Osteoblast (primary cell): ENCODE measurements around the gene LRP1. TPM values are rescaled to one million over a fixed set of nuclear protein-coding genes. Genes with fewer than 3 reads are reported as not detected.

Source experiments
- DNase-seq: peaks from one replicate; pipeline ENCODE4 v3.0.0; 2011; ENCODE audit warnings: low spot score, mixed read lengths; ENCODE audit not compliant: insufficient read length; ENCODE audit errors: missing footprints
- H2AFZ ChIP-seq: 2 replicates; pipeline ENCODE4 v1.6.0; 2011; ENCODE audit warnings: mild to moderate bottlenecking, low read length
- H3K27ac ChIP-seq: 2 replicates; pipeline ENCODE4 v1.5.1; 2011; ENCODE audit warnings: mild to moderate bottlenecking, low read depth, low read length, moderate library complexity
- H3K27me3 ChIP-seq: 2 replicates; pipeline ENCODE4 v1.6.0; 2012; ENCODE audit warnings: mild to moderate bottlenecking, control low read depth, inconsistent platforms, low read length, moderate library complexity; ENCODE audit not compliant: insufficient read depth
- H3K36me3 ChIP-seq: 2 replicates; pipeline ENCODE4 v1.5.1; 2011; ENCODE audit warnings: mild to moderate bottlenecking, low read length, control low read depth, moderate library complexity; ENCODE audit not compliant: insufficient read depth
- H3K4me1 ChIP-seq: 2 replicates; pipeline ENCODE4 v1.5.1; 2011; ENCODE audit warnings: mild to moderate bottlenecking, low read length, control low read depth, moderate library complexity; ENCODE audit not compliant: insufficient read depth
- H3K4me2 ChIP-seq: 2 replicates; pipeline ENCODE4 v1.6.0; 2011; ENCODE audit warnings: mild to moderate bottlenecking, low read length; ENCODE audit not compliant: insufficient read depth
- H3K4me3 ChIP-seq: fragments of 200-600 bp; sonication (generic); 3 replicates; pipeline ENCODE4 v1.5.1; 2012; ENCODE audit warnings: mild to moderate bottlenecking, low read length, inconsistent platforms; ENCODE audit not compliant: insufficient read depth
- H3K79me2 ChIP-seq: 2 replicates; pipeline ENCODE4 v1.6.0; 2012; ENCODE audit warnings: mild to moderate bottlenecking, low read length, control low read depth, inconsistent platforms; ENCODE audit not compliant: insufficient read depth
- H3K9me3 ChIP-seq: 2 replicates; pipeline ENCODE4 v1.5.1; 2011; ENCODE audit warnings: low read depth, low read length, control low read depth
- H4K20me1 ChIP-seq: 2 replicates; pipeline ENCODE4 v1.6.0; 2012; ENCODE audit warnings: mild to moderate bottlenecking, low read length, control low read depth; ENCODE audit not compliant: insufficient read depth
- CTCF ChIP-seq: IDR thresholded peaks from 2 replicates; pipeline ENCODE4 v1.5.1; 2011; ENCODE audit warnings: mild to moderate bottlenecking, low read depth, low read length, moderate library complexity; ENCODE audit errors: extremely low read depth
- total RNA-seq: library from RNA; depleted of rRNA; stranded (reverse); fragments of >200 nt; gene quantifications from 2 replicates; pipeline ENCODE4 v1.2.3, GENCODE V29; 2012

The LRP1 gene
- total RNA-seq, 1 donor: 744 TPM

DNA sequence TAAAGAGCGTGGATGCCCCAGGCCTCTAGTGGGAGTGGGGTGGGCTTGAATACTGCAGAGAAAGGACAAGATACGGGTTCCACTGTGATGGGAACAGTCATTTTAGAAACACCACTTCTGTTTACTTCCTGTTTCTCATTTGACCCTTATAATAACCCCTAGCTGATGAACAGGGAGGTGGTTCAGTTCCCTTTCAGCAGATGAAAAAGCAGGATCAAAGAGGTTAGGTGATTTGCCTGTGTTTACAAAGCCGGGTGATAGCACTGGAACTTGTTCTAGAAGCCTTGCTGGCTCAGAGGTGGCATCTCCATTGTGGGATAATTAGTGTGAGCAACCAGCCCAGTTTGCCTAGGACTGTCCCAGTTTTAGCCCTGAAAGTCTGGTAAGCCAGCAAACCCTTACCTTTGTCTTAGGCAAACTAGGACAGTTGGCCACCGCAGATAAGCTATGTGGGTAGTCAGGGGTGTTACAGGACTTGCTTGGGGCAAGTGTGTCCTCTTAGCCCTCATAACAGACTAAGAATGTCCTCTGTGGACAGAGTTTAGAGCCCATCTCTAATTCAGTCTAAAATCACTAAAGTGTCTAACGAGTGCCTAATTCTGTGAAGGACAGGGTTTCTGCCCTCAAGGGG is 26.6 kb downstream of the LRP1 start:
- Histone ChIP-seq H3K36me3 (peaks cover 86% of the 10 kb centered on the region), H4K20me1 (peaks cover 58% of the 10 kb centered on the region)

DNA sequence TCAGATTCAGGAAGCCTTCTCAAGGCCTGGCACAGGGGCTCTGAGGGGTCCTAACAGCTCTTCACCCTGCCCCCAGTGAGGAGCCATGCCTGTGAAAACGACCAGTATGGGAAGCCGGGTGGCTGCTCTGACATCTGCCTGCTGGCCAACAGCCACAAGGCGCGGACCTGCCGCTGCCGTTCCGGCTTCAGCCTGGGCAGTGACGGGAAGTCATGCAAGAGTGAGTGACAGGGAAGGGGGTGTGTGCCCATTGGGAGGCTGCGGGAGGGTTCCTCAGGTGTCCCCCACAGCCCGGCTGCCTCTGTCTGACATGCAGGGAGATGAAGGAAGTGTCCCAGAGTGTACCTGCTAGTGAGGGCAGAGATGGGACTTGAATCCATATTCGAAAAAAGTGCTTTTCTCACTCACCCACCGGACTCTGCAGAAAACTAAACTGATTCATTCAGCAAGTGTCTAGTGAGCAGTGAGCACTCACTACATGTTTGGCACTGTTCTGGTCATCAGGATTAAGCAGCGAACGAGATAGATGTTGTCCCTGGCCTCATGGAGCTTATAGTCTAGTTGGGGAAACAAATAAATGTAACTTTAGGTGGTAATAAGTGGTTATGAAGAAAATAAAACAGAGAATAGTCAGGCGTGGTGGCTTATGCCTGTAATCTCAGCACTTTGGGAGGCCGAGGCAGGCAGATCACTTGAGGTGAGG is 28.6 kb downstream of the LRP1 start:
- TF ChIP-seq CTCF: no peak
- H2AFZ ChIP-seq: no peak overlapping the region
- no peak overlapping the region for H3K27ac ChIP-seq
- H3K4me2 ChIP-seq: no peak overlapping the region
- peaks cover 90% of the 10 kb centered on the region for H3K36me3 ChIP-seq
- no peaks in the 10 kb centered on the region for H3K9me3 ChIP-seq
- peaks cover 24% of the 10 kb centered on the region for H3K4me1 ChIP-seq
- no peak for DNase-seq
- peaks cover 63% of the 10 kb centered on the region for H4K20me1 ChIP-seq
- no peaks in the 10 kb centered on the region for H3K27me3 ChIP-seq
- peaks cover 92% of the 10 kb centered on the region for H3K79me2 ChIP-seq
- H3K4me3 ChIP-seq: no peak overlapping the region

More for the DNA sequence above, 26.6 kb downstream of the LRP1 start:
- no peak overlapping the region for H3K4me3 ChIP-seq
- no peaks in the 10 kb centered on the region for H3K9me3 ChIP-seq
- H2AFZ ChIP-seq: no peak overlapping the region
- H3K27ac ChIP-seq: peak overlapping the region; percentile 19
- no peak for DNase-seq
- H3K4me1 ChIP-seq: peaks cover 33% of the 10 kb centered on the region
- H3K4me2 ChIP-seq: no peak overlapping the region
- no peak for TF ChIP-seq CTCF
- H3K79me2 ChIP-seq: peaks cover 88% of the 10 kb centered on the region
- no peaks in the 10 kb centered on the region for H3K27me3 ChIP-seq

DNA sequence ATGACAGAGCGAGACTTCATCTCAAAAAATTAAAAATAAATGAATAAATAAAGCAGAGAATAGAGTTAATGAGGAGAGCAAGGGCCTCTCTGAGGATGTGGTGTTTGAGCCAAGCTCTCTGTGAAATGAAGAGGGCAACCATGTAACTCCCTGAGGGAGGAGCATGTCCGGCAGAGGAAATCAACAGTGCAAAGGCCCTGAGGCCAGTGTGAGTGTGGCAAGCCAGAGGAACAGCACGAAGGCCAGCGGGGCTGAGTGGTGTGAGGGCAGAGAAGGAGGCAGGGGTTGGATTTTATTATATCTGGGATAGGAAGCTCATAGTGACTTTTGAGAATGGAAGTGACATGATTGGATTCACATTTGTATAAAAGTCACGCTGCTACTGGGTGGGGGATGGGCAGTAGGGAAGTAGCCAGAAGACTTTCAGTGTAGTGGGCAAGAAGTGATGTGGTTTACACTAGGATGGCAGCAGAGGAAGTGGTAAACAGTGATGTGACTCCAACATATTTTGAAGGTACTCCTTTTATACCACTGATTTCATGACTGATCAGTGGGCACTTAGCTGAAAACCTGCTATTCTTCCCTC is 29.4 kb downstream of the LRP1 start:
- Histone ChIP-seq H4K20me1 (peaks cover 63% of the 10 kb centered on the region), H3K4me1 (peaks cover 16% of the 10 kb centered on the region), H3K36me3 (peaks cover 98% of the 10 kb centered on the region), H2AFZ (no peak overlapping the region), H3K27me3 (no peaks in the 10 kb centered on the region), H3K79me2 (peaks cover 98% of the 10 kb centered on the region), H3K27ac (peak overlapping the region; percentile 5), H3K4me2 (no peak overlapping the region), H3K9me3 (no peaks in the 10 kb centered on the region), H3K4me3 (no peak overlapping the region)
- DNase-seq: no peak
- no peak for TF ChIP-seq CTCF

DNA sequence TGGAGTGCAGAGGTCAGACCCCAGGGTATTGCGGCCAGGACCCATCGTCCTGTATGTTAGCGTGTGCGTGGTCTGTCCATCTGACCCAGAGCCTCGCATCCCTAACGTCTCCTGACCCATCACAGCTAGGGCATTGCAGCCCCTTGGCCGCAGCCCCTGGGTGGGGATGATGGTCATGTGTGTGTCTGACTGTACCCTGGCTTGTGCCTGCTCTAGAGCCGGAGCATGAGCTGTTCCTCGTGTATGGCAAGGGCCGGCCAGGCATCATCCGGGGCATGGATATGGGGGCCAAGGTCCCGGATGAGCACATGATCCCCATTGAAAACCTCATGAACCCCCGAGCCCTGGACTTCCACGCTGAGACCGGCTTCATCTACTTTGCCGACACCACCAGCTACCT is 29.9 kb downstream of the LRP1 start:
- H3K79me2 ChIP-seq: peaks cover 97% of the 10 kb centered on the region
- H3K4me2 ChIP-seq: no peak overlapping the region
- H3K9me3 ChIP-seq: no peaks in the 10 kb centered on the region
- H3K4me1 ChIP-seq: peaks cover 11% of the 10 kb centered on the region
- peaks cover 100% of the 10 kb centered on the region for H3K36me3 ChIP-seq
- H3K27me3 ChIP-seq: no peaks in the 10 kb centered on the region
- H4K20me1 ChIP-seq: peaks cover 63% of the 10 kb centered on the region
- peak overlapping the region; percentile 5 for H3K27ac ChIP-seq
- H3K4me3 ChIP-seq: no peak overlapping the region
- no peak overlapping the region for H2AFZ ChIP-seq
- no peak for DNase-seq
- TF ChIP-seq CTCF: no peak
